GM13977 (cell line): ENCODE results near the gene SERPINB8.
"Not testable (repeated sequence)": the region's sequence is repeated elsewhere in the genome, so short reads cannot be mapped to it uniquely, and the experiment has no call there.

Experiments used
- DNase-seq: peaks from one replicate; pipeline ENCODE4 v3.0.0; 2012; ENCODE audit warnings: low spot score
- in situ Hi-C: fragments of 300-500 bp; cut with MboI; formaldehyde crosslinking; loops from one replicate; pipeline ENCODE4 v1.12.0; 2022; ENCODE audit warnings: low sequenced_read_pairs, low pct_unique_long_range_greater_than_20kb, mixed read lengths, inconsistent platforms; ENCODE audit not compliant: unreplicated experiment
- TF ChIP-seq, protein P1 (sequence below): IDR thresholded peaks from 2 replicates; pipeline ENCODE4 v1.5.1; 2012; ENCODE audit warnings: mild to moderate bottlenecking, control low read depth; ENCODE audit not compliant: insufficient read depth; ENCODE audit errors: extremely low read depth, missing control alignments

Gene SERPINB8, protein sequence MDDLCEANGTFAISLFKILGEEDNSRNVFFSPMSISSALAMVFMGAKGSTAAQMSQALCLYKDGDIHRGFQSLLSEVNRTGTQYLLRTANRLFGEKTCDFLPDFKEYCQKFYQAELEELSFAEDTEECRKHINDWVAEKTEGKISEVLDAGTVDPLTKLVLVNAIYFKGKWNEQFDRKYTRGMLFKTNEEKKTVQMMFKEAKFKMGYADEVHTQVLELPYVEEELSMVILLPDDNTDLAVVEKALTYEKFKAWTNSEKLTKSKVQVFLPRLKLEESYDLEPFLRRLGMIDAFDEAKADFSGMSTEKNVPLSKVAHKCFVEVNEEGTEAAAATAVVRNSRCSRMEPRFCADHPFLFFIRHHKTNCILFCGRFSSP

DNA sequence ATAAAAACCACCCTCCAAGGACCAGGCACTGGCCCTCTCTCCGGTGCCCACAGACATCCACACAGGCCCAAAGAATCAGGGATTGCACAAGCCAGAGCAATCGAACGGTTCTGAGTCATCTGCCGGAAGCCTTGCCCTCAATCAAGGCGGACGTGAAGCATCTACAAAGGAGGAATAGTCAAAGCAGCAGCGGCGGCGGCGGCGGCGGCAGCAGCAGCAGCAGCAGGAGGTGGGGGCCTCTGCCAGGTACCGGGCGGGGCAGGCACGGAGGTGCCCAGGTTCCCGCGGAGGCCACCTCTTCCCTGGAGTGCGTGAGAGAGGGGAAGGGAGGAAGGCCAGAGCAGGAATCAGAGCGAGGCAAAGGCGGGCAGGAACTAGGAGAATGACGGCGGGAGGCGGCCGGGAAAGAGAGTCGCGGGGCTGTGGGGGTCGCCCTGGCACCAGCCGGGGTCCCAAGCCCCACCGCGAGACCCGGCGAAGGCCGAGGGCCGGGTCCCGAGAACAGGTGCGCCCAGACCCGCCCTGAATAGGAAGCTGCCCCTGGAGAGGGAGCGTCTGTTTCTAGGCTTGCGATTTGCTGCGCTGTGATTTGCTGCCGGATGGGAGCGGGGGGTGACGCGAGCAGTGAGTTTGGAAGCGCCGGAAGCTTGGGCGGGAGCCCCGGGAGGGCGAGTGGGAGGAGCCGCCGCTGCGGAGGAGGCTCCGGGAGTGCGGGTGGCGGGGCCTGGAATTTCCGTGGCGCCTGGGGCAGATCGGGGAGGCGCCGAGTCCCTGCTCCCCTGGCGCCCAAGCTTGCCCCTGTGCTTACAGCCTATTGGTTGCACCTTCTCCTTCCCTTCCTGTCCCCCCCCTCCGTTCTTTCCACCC, at the start of gene SERPINB8:
TSS of gene SERPINB8 (plus strand) at position 140 of the 867 bp plus-strand sequence. CDS start 8,228 bp downstream, outside the sequence.
- DNase-seq = peak; percentile 80
- in situ Hi-C loops = no loop called here
- TF ChIP-seq, protein P1, sequence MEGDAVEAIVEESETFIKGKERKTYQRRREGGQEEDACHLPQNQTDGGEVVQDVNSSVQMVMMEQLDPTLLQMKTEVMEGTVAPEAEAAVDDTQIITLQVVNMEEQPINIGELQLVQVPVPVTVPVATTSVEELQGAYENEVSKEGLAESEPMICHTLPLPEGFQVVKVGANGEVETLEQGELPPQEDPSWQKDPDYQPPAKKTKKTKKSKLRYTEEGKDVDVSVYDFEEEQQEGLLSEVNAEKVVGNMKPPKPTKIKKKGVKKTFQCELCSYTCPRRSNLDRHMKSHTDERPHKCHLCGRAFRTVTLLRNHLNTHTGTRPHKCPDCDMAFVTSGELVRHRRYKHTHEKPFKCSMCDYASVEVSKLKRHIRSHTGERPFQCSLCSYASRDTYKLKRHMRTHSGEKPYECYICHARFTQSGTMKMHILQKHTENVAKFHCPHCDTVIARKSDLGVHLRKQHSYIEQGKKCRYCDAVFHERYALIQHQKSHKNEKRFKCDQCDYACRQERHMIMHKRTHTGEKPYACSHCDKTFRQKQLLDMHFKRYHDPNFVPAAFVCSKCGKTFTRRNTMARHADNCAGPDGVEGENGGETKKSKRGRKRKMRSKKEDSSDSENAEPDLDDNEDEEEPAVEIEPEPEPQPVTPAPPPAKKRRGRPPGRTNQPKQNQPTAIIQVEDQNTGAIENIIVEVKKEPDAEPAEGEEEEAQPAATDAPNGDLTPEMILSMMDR = no peak

DNA sequence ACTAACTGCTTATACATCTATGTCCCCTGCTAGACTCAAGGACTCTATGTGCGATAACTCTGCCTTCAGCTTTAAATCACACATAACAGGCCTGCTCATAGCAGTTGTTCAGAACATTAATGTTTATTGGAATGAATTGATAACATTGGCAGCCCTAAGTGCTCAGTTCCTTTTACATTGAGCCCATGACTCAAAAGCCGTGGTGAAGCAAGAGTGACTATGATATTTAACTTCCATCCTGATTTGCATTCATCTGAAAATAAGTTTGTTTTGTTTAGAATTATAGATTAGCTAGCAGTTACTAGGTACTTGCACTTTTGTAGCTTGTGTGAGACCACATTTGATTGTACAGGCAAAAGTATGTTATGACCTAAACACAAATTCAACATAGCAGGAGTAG, 47.8 kb upstream of the SERPINB8 start:
- TF ChIP-seq, protein P1 = no peak
- DNase-seq = no peak

DNA sequence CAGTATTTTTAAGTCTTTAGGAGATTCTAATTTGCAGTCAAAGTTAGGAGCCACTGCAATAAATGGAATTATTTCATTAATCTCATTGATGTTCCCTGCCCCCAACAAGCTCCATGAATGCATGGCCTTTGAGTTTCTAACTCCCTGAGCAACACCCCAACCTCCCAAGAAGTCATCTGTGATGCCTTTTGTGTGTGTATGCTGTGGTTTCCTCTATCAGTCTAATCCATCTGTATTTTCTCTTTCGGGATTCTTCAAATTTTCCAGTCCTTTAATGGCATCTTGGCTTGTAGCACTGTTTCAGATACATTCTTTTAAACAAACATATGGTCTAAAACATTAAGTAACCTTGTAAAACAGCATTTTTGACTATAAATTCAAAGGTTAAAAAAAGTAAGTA, 45.3 kb upstream of the SERPINB8 start:
- no peak for DNase-seq
- in situ Hi-C loops = no loop called here
- TF ChIP-seq, protein P1 = no peak

More for the DNA sequence above, 47.8 kb upstream of the SERPINB8 start:
- in situ Hi-C loops = no loop called here

DNA sequence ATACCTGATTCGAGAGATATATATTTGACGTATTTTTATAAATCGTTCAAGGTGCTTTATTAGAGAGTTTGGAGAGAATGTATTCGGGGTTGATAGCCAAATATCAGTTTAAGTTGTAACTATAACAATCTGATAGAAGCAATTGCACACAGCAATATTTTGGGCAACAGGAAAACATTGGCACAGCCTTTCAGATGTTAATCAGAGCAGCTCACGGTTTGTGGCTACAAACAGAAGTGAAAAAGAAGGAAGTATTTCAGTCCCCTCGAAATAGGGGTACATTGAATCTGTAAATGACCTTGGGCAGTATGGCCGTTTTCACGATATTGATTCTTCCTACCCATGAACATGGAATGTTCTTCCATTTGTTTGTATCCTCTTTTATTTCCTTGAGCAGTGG, 41.5 kb upstream of the SERPINB8 start:
- TF ChIP-seq, protein P1 = no peak
- in situ Hi-C loops = no loop called here
- DNase-seq = no peak

- DNase-seq, in situ Hi-C loops: not testable (repeated sequence)
Measured at GRCh38 chr18:63929369-63929768, 40.5 kb upstream of the SERPINB8 start.

- in situ Hi-C loops = no loop called here
- TF ChIP-seq, protein P1 = no peak
- DNase-seq = no peak
Measured at GRCh38 chr18:63930773-63931354, 39.0 kb upstream of the SERPINB8 start.
